HepG2 (cell line): ENCODE results near the gene DAB2IP. TPM values are rescaled to one million over a fixed set of nuclear protein-coding genes. Genes with fewer than 3 reads are reported as not detected.

Experiments
- ATF4 ChIP-seq, 2 experiments: fragments of 450-650 bp in 1 of 2; sonication (generic) in 1 of 2; formaldehyde crosslinking; IDR thresholded peaks; 2 replicates each; pipeline versions ENCODE4 v1.5.0 to v1.8.0; 2020 to 2022; ENCODE audit warnings: mild to moderate bottlenecking in 1 of 2, missing genetic modification reagents in 1 of 2
- EP300 ChIP-seq, 3 experiments: sonication (generic) in 1 of 3; formaldehyde crosslinking in 1 of 3; IDR thresholded peaks; 2 replicates each; pipeline versions ENCODE4 v1.5.1 to v1.6.1; 2011 to 2020; ENCODE audit warnings: low read depth in 2 of 3, low read length in 2 of 3, borderline replicate concordance in 1 of 3, improper control_type of control experiment in 1 of 3, mild to moderate bottlenecking in 1 of 3, missing genetic modification reagents in 1 of 3, moderate library complexity in 1 of 3
- ERF ChIP-seq: IDR thresholded peaks from 2 replicates; pipeline ENCODE4 v1.6.1; 2018; ENCODE audit warnings: missing biosample characterization, missing genetic modification reagents
- GATA4 ChIP-seq: sonication (generic); IDR thresholded peaks from 2 replicates; pipeline ENCODE4 v1.6.1; 2016; ENCODE audit warnings: antibody characterized with exemption, low read depth, borderline replicate concordance
- HDAC1 ChIP-seq: sonication (generic); formaldehyde crosslinking; IDR thresholded peaks from 2 replicates; pipeline ENCODE4 v1.5.1; 2020; ENCODE audit warnings: mild to moderate bottlenecking, missing genetic modification reagents
- HMGXB4 ChIP-seq, 2 experiments: sonication (generic) in 1 of 2; formaldehyde crosslinking in 1 of 2; IDR thresholded peaks; 2 replicates each; pipeline versions ENCODE4 v1.4.0 to v1.6.1; 2018 to 2020; ENCODE audit warnings: missing genetic modification reagents in 2 of 2, borderline replicate concordance in 1 of 2, low read depth in 1 of 2, mild to moderate bottlenecking in 1 of 2, missing biosample characterization in 1 of 2
- NFKBIZ ChIP-seq: IDR thresholded peaks from 2 replicates; pipeline ENCODE4 v1.6.1; 2018; ENCODE audit warnings: missing genetic modification reagents, missing compliant biosample characterization
- SIN3A ChIP-seq: IDR thresholded peaks from 2 replicates; pipeline ENCODE4 v1.6.1; 2011; ENCODE audit warnings: low read depth, mild to moderate bottlenecking, control low read depth, low read length, borderline replicate concordance
- SIN3B ChIP-seq: fragments of 150-350 bp; IDR thresholded peaks from 2 replicates; pipeline ENCODE4 v1.6.1; 2014; ENCODE audit warnings: low read length
- TGIF2 ChIP-seq: IDR thresholded peaks from 2 replicates; pipeline ENCODE4 v1.6.1; 2016; ENCODE audit warnings: control low read depth, missing compliant biosample characterization
- YEATS2 ChIP-seq: sonication (generic); formaldehyde crosslinking; IDR thresholded peaks from 2 replicates; pipeline ENCODE4 v1.4.0; 2020; ENCODE audit warnings: missing genetic modification reagents, borderline replicate concordance
- ZC3H13 ChIP-seq: sonication (generic); formaldehyde crosslinking; IDR thresholded peaks from 2 replicates; pipeline ENCODE4 v1.8.1; 2023; ENCODE audit warnings: mild to moderate bottlenecking, missing genetic modification reagents, moderate library complexity
- ZFP41 ChIP-seq: sonication (generic); formaldehyde crosslinking; IDR thresholded peaks from 2 replicates; pipeline ENCODE4 v1.4.0; 2020; ENCODE audit warnings: mild to moderate bottlenecking, missing genetic modification reagents, borderline replicate concordance
- ZNF225 ChIP-seq: sonication (generic); formaldehyde crosslinking; IDR thresholded peaks from 2 replicates; pipeline ENCODE4 v1.4.0; 2020; ENCODE audit warnings: mild to moderate bottlenecking, missing genetic modification reagents
- ZNF543 ChIP-seq: sonication (generic); formaldehyde crosslinking; IDR thresholded peaks from 2 replicates; pipeline ENCODE4 v1.4.0; 2020; ENCODE audit warnings: mild to moderate bottlenecking, missing genetic modification reagents
- ZNF761 ChIP-seq: sonication (generic); formaldehyde crosslinking; conservative IDR thresholded peaks from 2 replicates; pipeline ENCODE4 v1.4.0; 2020; ENCODE audit warnings: mild to moderate bottlenecking, missing genetic modification reagents
- ZNF784 ChIP-seq: sonication (generic); formaldehyde crosslinking; IDR thresholded peaks from 2 replicates; pipeline ENCODE4 v1.5.1; 2020; ENCODE audit warnings: missing genetic modification reagents, mild to moderate bottlenecking, borderline replicate concordance
- ZNF839 ChIP-seq: sonication (generic); formaldehyde crosslinking; IDR thresholded peaks from 2 replicates; pipeline ENCODE4 v1.4.0; 2020; ENCODE audit warnings: missing genetic modification reagents, mild to moderate bottlenecking, borderline replicate concordance
- polyA plus RNA-seq, 8 experiments: library from polyadenylated mRNA; depleted of rRNA in 3 of 8; stranded (reverse) in 7 of 8; unstranded in 1 of 8; fragments of >200 nt; fragmentation: Illumina TruSeq in 4 of 8; extraction: Trizol in 4 of 8; gene quantifications; 2 replicates each; pipeline versions ENCODE4 v1.2.1 to v1.2.3, GENCODE V29; 2011 to 2016; ENCODE audit warnings: low read depth in 4 of 8, missing spikeins in 1 of 8, mixed read lengths in 1 of 8; ENCODE audit not compliant: insufficient read depth in 1 of 8
- total RNA-seq, 5 experiments: library from RNA; depleted of rRNA; stranded (reverse); fragments of >200 nt; fragmentation: Illumina TruSeq; extraction: Trizol; gene quantifications; 2 replicates each; pipeline ENCODE4 v1.2.3, GENCODE V29; 2016; ENCODE audit warnings: low read depth in 1 of 5
- TF ChIP-seq, protein P1 (sequence below): sonication (generic); formaldehyde crosslinking; IDR thresholded peaks from 2 replicates; pipeline ENCODE4 v1.5.1; 2020; ENCODE audit warnings: mild to moderate bottlenecking, moderate library complexity, missing genetic modification reagents

The DAB2IP gene
- total and polyA plus RNA-seq, 2 of the 13 experiments (the other 11 are each of a cell fraction or from before 2014, with no cell fraction given), result 25.3 to 37.9 TPM

GRCh38 chr9:121750715-121751623, 99.5 kb downstream of the DAB2IP start (continued):
- TF ChIP-seq ZNF761 (CRISPR knock-in tag) (no peak), ZNF784 (CRISPR knock-in tag) (0 out of 2 replicates have a peak, but pooled peaks have one; percentile 41), NFKBIZ (CRISPR knock-in tag) (no peak), TGIF2 (CRISPR knock-in tag) (0 out of 2 replicates have a peak, but pooled peaks have one; percentile 40), HDAC1 (CRISPR knock-in tag) (peak; percentile 67), ATF4 (CRISPR knock-in tag; IDR thresholded peaks at IDR 0.05) (no peak), ZC3H13 (CRISPR knock-in tag) (peak; percentile 47; the same call in 1 of the 2 replicates), YEATS2 (CRISPR knock-in tag) (peak; percentile 46; the same call in 1 of the 2 replicates), ZFP41 (CRISPR knock-in tag) (no peak), HMGXB4 (CRISPR knock-in tag; IDR thresholded peaks at IDR 0.05; ENCODE audit: borderline replicate concordance in 1 of 2, low read depth in 1 of 2) (peak in 1 of 2 experiments; percentile 58; a peak in 1 of 4 replicates), EP300 (IDR thresholded peaks at IDR 0.05; ENCODE audit: low read depth in 2 of 2, low read length in 2 of 2) (peak; percentile 11 to 74; a peak in 2 of 4 replicates), EP300 (CRISPR knock-in tag; IDR thresholded peaks at IDR 0.05; ENCODE audit: borderline replicate concordance) (no peak; the same call in 1 of the 2 replicates), ERF (CRISPR knock-in tag) (0 out of 2 replicates have a peak, but pooled peaks have one; percentile 45), GATA4 (0 out of 2 replicates have a peak, but pooled peaks have one; percentile 40), ZNF225 (peak; percentile 38; the same call in 1 of the 2 replicates), ZNF543 (CRISPR knock-in tag) (peak; percentile 36; the same call in 1 of the 2 replicates), SIN3B (no peak), SIN3A (0 out of 2 replicates have a peak, but pooled peaks have one; percentile 52), ZNF839 (CRISPR knock-in tag) (peak; percentile 49; the same call in 1 of the 2 replicates)
- TF ChIP-seq, protein P1, sequence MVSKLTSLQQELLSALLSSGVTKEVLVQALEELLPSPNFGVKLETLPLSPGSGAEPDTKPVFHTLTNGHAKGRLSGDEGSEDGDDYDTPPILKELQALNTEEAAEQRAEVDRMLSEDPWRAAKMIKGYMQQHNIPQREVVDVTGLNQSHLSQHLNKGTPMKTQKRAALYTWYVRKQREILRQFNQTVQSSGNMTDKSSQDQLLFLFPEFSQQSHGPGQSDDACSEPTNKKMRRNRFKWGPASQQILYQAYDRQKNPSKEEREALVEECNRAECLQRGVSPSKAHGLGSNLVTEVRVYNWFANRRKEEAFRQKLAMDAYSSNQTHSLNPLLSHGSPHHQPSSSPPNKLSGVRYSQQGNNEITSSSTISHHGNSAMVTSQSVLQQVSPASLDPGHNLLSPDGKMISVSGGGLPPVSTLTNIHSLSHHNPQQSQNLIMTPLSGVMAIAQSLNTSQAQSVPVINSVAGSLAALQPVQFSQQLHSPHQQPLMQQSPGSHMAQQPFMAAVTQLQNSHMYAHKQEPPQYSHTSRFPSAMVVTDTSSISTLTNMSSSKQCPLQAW, result 0 out of 2 replicates have a peak, but pooled peaks have one; percentile 23
